ENCODE results near the gene COL21A1.

COL21A1 gene

GRCh38 chr6:56199956-56200355 lies 47.4 kb downstream of the COL21A1 start:
- no peak for TF ChIP-seq CTCF (IDR thresholded peaks at IDR 0.05; ENCODE audit: insufficient read depth, low read depth, low read length, missing control alignments)
- no peak overlapping the region for H3K4me3 ChIP-seq (ENCODE audit: low read length)
- DNase-seq (ENCODE audit: low read depth), result peak; percentile 63

- peak; percentile 48 for DNase-seq (ENCODE audit: low read depth)
- TF ChIP-seq CTCF (IDR thresholded peaks at IDR 0.05; ENCODE audit: insufficient read depth, low read depth, low read length, missing control alignments), result no peak
- no peak overlapping the region for H3K4me3 ChIP-seq (ENCODE audit: low read length)
Measured at GRCh38 chr6:56193846-56194245, 53.5 kb downstream of the COL21A1 start.

- no peak for TF ChIP-seq CTCF (IDR thresholded peaks at IDR 0.05; ENCODE audit: insufficient read depth, low read depth, low read length, missing control alignments)
- no peak overlapping the region for H3K4me3 ChIP-seq (ENCODE audit: low read length)
- no peak for DNase-seq (ENCODE audit: low read depth)
Measured at GRCh38 chr6:56188429-56188828, 59.0 kb downstream of the COL21A1 start.

GRCh38 chr6:56187686-56188085 lies 59.7 kb downstream of the COL21A1 start:
- no peak for DNase-seq (ENCODE audit: low read depth)
- H3K4me3 ChIP-seq (ENCODE audit: low read length), result no peak overlapping the region
- no peak for TF ChIP-seq CTCF (IDR thresholded peaks at IDR 0.05; ENCODE audit: insufficient read depth, low read depth, low read length, missing control alignments)

GRCh38 chr6:56176741-56177140 lies 70.6 kb downstream of the COL21A1 start:
- TF ChIP-seq CTCF (IDR thresholded peaks at IDR 0.05; ENCODE audit: insufficient read depth, low read depth, low read length, missing control alignments), result no peak
- DNase-seq (ENCODE audit: low read depth), result no peak
- no peak overlapping the region for H3K4me3 ChIP-seq (ENCODE audit: low read length)

- TF ChIP-seq CTCF (IDR thresholded peaks at IDR 0.05; ENCODE audit: insufficient read depth, low read depth, low read length, missing control alignments), result no peak
- no peak overlapping the region for H3K4me3 ChIP-seq (ENCODE audit: low read length)
- no peak for DNase-seq (ENCODE audit: low read depth)
Measured at GRCh38 chr6:56173228-56173627, 74.2 kb downstream of the COL21A1 start.

GRCh38 chr6:56172144-56172543 lies 75.2 kb downstream of the COL21A1 start:
- DNase-seq (ENCODE audit: low read depth), result no peak
- no peak overlapping the region for H3K4me3 ChIP-seq (ENCODE audit: low read length)
- TF ChIP-seq CTCF (IDR thresholded peaks at IDR 0.05; ENCODE audit: insufficient read depth, low read depth, low read length, missing control alignments), result peak; percentile 15
